COLO668 (cell line): Measurements from ENCODE around the gene CTSA.

Source experiments
- DNase-seq: peaks from one replicate; lab custom pipeline; 2025; ENCODE audit not compliant: unreplicated experiment; lab: John Stamatoyannopoulos, UW

CTSA gene

GRCh38 chr20:45890985-45891983 is at the start of gene CTSA, which contains the start of gene NEURL2:
CTSA (plus strand) TSS chr20:45891335; CDS start chr20:45891569, 234 bp downstream.
NEURL2 (minus strand) TSS chr20:45891208; CDS start chr20:45890991, 217 bp downstream.
- DNase-seq, result peak; percentile 94

- no peak for DNase-seq
Observed at GRCh38 chr20:45841407-45842129, 49.6 kb upstream of the CTSA start.

- DNase-seq, result no peak
Observed at GRCh38 chr20:45842169-45842812, 48.8 kb upstream of the CTSA start.

- DNase-seq, result no peak
Observed at GRCh38 chr20:45843506-45843905, 47.6 kb upstream of the CTSA start.

- no peak for DNase-seq
Observed at GRCh38 chr20:45845452-45845851, 45.7 kb upstream of the CTSA start.

- DNase-seq, result no peak
Observed at GRCh38 chr20:45848421-45848820, 42.7 kb upstream of the CTSA start.

GRCh38 chr20:45848969-45849582 is 42.1 kb upstream of the CTSA start:
- DNase-seq, result no peak

GRCh38 chr20:45850238-45850637 is 40.9 kb upstream of the CTSA start:
- DNase-seq, result no peak

- no peak for DNase-seq
Observed at GRCh38 chr20:45850926-45851325, 40.2 kb upstream of the CTSA start.

- no peak for DNase-seq
Observed at GRCh38 chr20:45851501-45851900, 39.6 kb upstream of the CTSA start.

GRCh38 chr20:45852326-45852725 is 38.8 kb upstream of the CTSA start:
- no peak for DNase-seq

GRCh38 chr20:45853484-45853883 is 37.7 kb upstream of the CTSA start:
- DNase-seq, result no peak

GRCh38 chr20:45857114-45857881 is 33.8 kb upstream of the CTSA start, which contains the start of the genes ACOT8 and ZSWIM3:
ACOT8 (minus strand) TSS chr20:45857392; CDS start chr20:45857315, 77 bp downstream.
ZSWIM3 (plus strand) TSS chr20:45857614; CDS start chr20:45857826, 212 bp downstream.
- peak; percentile 98 for DNase-seq

GRCh38 chr20:45857882-45858216 is 33.3 kb upstream of the CTSA start:
- DNase-seq, result peak; percentile 49

GRCh38 chr20:45859916-45860315 is 31.2 kb upstream of the CTSA start:
- DNase-seq, result no peak

- DNase-seq, result no peak
Observed at GRCh38 chr20:45860560-45861220, 30.4 kb upstream of the CTSA start.

GRCh38 chr20:45861221-45862075 is 29.7 kb upstream of the CTSA start:
- peak; percentile 79 for DNase-seq
